ENCODE data around the gene CHCHD2.
"Not testable (repeated sequence)": the region's sequence is repeated elsewhere in the genome, so short reads cannot be mapped to it uniquely, and the experiment has no call there.

The CHCHD2 gene

GRCh38 chr7:56099653-56100052 is 6.6 kb downstream of the CHCHD2 start:
- no peak; the same call in 1 of the 2 replicates for TF ChIP-seq POLR2AphosphoS5 (IDR thresholded peaks at IDR 0.05; ENCODE audit: low read depth, low read length)
- no peak for TF ChIP-seq TAF1 (IDR thresholded peaks at IDR 0.05; ENCODE audit: borderline replicate concordance, low read depth, low read length)
- no peak for TF ChIP-seq POLR2A (IDR thresholded peaks at IDR 0.05; ENCODE audit: low read depth, low read length)
- DNase-seq (ENCODE audit: insufficient read length), result no peak
- no peak for FAIRE-seq

GRCh38 chr7:56098187-56099008 is 7.9 kb downstream of the CHCHD2 start:
- not testable (repeated sequence) for DNase-seq (ENCODE audit: insufficient read length)

GRCh38 chr7:56097700-56098099 is 8.6 kb downstream of the CHCHD2 start:
- FAIRE-seq (no peak), DNase-seq (ENCODE audit: insufficient read length) (no peak)

More at GRCh38 chr7:56098187-56099008, 7.9 kb downstream of the CHCHD2 start:
- not testable (repeated sequence) for FAIRE-seq

GRCh38 chr7:56092789-56093531 is 13.3 kb downstream of the CHCHD2 start, which contains the start of gene PHKG1:
PHKG1 (minus strand) TSS chr7:56092952; CDS start chr7:56088941, 4,011 bp downstream.
- DNase-seq (ENCODE audit: insufficient read length), result no peak

More at GRCh38 chr7:56097700-56098099, 8.6 kb downstream of the CHCHD2 start:
- TF ChIP-seq TAF1 (IDR thresholded peaks at IDR 0.05; ENCODE audit: borderline replicate concordance, low read depth, low read length) (no peak), POLR2A (IDR thresholded peaks at IDR 0.05; ENCODE audit: low read depth, low read length) (0 out of 2 replicates have a peak, but pooled peaks have one; percentile 20), POLR2AphosphoS5 (IDR thresholded peaks at IDR 0.05; ENCODE audit: low read depth, low read length) (no peak; the same call in 1 of the 2 replicates)

GRCh38 chr7:56092388-56092787 is 13.9 kb downstream of the CHCHD2 start:
- not testable (repeated sequence) for FAIRE-seq; DNase-seq (ENCODE audit: insufficient read length)

More at GRCh38 chr7:56092789-56093531, 13.3 kb downstream of the CHCHD2 start, which contains the start of gene PHKG1:
- no peak for TF ChIP-seq POLR2A (IDR thresholded peaks at IDR 0.05; ENCODE audit: low read depth, low read length)
- no peak for TF ChIP-seq POLR2AphosphoS5 (IDR thresholded peaks at IDR 0.05; ENCODE audit: low read depth, low read length)
- TF ChIP-seq TAF1 (IDR thresholded peaks at IDR 0.05; ENCODE audit: borderline replicate concordance, low read depth, low read length), result no peak
- no peak for FAIRE-seq

DNA sequence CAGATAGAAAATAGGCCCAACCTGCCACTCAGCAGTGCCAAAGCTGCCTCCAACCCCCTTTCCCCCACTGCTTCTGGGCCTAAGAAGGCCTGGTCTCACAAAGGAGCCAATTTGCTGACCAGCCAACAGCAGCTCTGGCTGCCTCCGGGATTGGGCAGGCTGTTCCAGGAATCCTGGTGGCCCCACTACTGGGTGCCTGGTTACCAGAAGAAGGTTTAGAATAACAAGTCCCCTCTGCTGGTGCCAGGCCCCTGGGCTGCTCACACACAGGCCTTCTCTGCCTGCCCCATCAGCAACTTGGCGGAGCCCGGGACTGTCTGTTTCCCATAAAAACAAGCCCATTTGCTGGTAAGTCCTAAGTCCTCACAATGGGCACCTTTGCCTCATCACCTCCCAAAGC is 14.7 kb downstream of the CHCHD2 start:
- TF ChIP-seq POLR2A (IDR thresholded peaks at IDR 0.05; ENCODE audit: low read depth, low read length) (no peak), TAF1 (IDR thresholded peaks at IDR 0.05; ENCODE audit: borderline replicate concordance, low read depth, low read length) (no peak), POLR2AphosphoS5 (IDR thresholded peaks at IDR 0.05; ENCODE audit: low read depth, low read length) (no peak)
- FAIRE-seq, result no peak
- no peak for DNase-seq (ENCODE audit: insufficient read length)

DNA sequence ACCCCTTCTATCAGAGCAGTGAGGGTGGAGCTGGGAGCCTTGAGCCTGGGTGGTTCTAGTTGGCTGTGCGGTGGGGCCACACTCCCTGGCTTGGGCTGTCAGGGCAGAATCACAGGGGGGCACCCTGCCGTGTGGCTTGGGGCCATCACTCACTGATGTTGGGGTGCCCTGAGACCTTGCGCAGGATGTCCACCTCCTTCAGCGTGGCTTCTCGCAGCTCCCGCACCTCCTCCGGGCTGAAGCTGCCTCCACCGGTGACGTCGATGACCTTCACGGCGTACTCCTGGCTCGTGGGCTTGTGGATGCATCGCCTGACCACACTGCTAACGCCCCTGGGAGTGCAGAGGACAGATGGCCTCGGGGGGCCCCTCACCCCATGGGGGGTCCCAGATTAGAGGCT is 18.8 kb downstream of the CHCHD2 start:
- no peak for FAIRE-seq
- TF ChIP-seq POLR2AphosphoS5 (IDR thresholded peaks at IDR 0.05; ENCODE audit: low read depth, low read length) (no peak), POLR2A (IDR thresholded peaks at IDR 0.05; ENCODE audit: low read depth, low read length) (no peak), TAF1 (IDR thresholded peaks at IDR 0.05; ENCODE audit: borderline replicate concordance, low read depth, low read length) (no peak)
- DNase-seq (ENCODE audit: insufficient read length), result no peak

DNA sequence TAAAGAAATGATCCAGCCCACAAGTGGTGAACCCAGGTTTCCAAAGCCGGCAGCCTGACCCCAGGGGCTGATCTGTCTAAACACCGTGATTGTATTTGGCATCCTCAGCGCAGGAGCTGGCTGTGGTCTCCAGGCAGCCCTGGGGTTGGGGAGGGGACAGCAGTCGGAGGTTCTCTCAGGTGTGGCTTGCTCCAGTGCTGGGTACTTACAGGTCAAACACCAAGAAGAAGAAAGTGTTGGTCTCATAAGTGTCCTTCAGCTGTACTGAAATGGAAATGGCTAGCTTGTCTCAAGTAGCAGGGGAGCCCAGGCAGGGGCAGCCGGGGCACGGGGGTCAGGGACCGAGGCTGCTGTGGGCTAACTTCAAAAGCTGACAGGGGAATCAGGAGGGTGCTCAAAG is 19.5 kb downstream of the CHCHD2 start:
- no peak for TF ChIP-seq POLR2AphosphoS5 (IDR thresholded peaks at IDR 0.05; ENCODE audit: low read depth, low read length)
- TF ChIP-seq TAF1 (IDR thresholded peaks at IDR 0.05; ENCODE audit: borderline replicate concordance, low read depth, low read length), result no peak
- TF ChIP-seq POLR2A (IDR thresholded peaks at IDR 0.05; ENCODE audit: low read depth, low read length), result no peak
- DNase-seq (ENCODE audit: insufficient read length) (no peak), FAIRE-seq (no peak)

- TF ChIP-seq TAF1 (IDR thresholded peaks at IDR 0.05; ENCODE audit: borderline replicate concordance, low read depth, low read length) (no peak), POLR2A (IDR thresholded peaks at IDR 0.05; ENCODE audit: low read depth, low read length) (no peak), POLR2AphosphoS5 (IDR thresholded peaks at IDR 0.05; ENCODE audit: low read depth, low read length) (peak; percentile 41)
- DNase-seq (ENCODE audit: insufficient read length) (no peak), FAIRE-seq (no peak)
Measured at GRCh38 chr7:56083150-56083785, 23.0 kb downstream of the CHCHD2 start.

GRCh38 chr7:56081626-56082340 is 24.5 kb downstream of the CHCHD2 start:
- DNase-seq (ENCODE audit: insufficient read length) (no peak), FAIRE-seq (no peak)
- TF ChIP-seq POLR2A (IDR thresholded peaks at IDR 0.05; ENCODE audit: low read depth, low read length) (no peak), POLR2AphosphoS5 (IDR thresholded peaks at IDR 0.05; ENCODE audit: low read depth, low read length) (no peak), TAF1 (IDR thresholded peaks at IDR 0.05; ENCODE audit: borderline replicate concordance, low read depth, low read length) (no peak)

DNA sequence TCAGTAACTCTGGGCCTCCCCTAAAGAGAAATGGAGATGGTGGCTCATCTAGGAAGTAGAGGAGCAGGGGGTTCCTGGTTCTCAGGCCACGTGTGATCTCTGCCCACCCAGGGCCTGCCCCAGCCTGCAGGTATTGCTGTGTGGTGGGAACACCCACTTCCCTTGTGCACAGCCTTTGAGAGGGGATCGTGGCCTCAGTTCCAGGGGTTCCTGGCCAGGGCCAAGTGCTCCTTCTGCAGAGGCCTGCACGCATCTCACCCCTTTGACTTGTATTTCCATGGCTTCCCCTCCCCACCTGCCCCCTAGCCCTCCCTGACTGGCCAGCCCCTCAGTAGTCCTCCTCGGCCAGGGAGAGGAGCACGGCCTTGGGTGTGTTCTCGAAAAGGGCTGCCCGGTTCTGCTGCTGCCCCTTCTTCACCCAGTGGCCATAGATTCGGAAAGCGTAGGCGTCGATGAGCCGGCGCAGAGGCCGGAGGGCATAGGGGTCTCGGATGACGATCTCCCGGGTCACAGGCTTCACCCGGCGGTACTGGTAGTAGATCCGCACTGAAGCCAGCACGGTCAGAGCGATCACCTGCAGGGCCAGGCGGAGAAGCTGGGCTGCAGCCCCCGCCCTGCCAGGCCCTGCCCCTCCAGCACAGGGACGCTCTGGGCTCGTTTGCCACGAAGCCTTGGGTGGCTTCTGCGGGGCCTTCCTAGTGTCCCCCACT is 25.4 kb downstream of the CHCHD2 start:
- not testable (repeated sequence) for DNase-seq (ENCODE audit: insufficient read length); FAIRE-seq
